HG02938 (cell line): Measurements from ENCODE around the gene PCOLCE2.
A peak's percentile ranks its signal among the peaks of the same experiment; 100 is the strongest.

Source experiments
- ATAC-seq: cut with Tn5 transposase; IDR thresholded peaks from one replicate; pipeline ENCODE4 v1.9.1; 2021; ENCODE audit warnings: mild to moderate bottlenecking, moderate library complexity; ENCODE audit not compliant: unreplicated experiment

The PCOLCE2 gene, protein sequence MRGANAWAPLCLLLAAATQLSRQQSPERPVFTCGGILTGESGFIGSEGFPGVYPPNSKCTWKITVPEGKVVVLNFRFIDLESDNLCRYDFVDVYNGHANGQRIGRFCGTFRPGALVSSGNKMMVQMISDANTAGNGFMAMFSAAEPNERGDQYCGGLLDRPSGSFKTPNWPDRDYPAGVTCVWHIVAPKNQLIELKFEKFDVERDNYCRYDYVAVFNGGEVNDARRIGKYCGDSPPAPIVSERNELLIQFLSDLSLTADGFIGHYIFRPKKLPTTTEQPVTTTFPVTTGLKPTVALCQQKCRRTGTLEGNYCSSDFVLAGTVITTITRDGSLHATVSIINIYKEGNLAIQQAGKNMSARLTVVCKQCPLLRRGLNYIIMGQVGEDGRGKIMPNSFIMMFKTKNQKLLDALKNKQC

DNA sequence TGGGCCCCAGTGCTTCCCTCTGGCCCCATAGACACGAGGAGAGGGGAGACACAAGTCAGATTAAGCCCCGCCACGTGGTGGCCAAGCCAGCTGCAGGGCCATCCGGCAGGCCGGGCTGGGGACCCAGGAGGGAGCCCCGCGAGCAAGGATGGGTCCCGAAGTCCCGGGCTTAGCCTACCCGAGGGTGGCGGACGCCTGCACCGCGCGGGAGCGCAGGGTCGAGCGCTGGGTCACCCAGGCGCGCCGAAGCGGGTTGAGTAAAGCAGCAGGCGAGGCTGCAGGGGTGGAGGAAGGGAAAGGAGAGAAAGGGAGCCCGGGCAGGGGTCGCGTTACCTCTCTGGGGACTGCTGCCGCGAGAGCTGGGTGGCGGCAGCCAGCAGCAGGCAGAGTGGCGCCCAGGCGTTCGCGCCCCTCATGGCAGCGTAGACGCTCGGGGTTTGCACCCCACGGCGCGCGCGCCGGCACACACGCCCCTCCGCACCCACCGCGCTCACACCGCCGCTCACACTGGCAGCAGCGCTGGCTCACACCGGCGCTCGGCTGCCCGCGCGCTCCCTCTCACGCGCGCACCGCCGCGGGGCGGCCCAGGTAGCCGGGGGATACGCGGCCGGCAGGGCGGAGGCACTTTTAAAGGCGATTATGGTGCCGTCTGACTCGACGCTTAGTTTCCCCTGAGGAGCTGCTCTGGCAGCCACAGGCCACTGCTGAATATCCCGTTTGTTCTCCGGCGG is at the start of gene PCOLCE2:
PCOLCE2 (minus strand) TSS at position 603 of the 731 bp plus-strand sequence; CDS start at position 416, 187 bp downstream.
- no peak for ATAC-seq

DNA sequence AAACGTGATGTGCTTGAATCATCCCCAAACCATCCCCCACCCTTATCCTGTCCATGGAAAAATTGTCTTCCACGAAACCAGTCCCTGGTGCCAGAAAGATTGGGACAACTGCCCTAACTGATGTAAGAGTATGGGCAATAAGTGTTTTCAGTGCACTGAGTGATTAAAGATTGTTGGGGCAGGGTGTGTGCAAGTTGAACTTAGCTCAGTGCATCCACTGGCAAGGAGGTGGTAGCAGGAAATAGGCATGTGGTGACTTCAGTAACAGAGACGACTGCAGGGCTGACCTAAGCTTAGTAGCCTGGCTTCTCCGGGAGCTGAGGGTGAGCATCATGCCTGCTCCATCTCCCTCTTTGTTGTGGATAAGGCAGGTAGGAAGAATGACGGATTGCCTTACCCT is 47.1 kb upstream of the PCOLCE2 start:
- no peak for ATAC-seq

DNA sequence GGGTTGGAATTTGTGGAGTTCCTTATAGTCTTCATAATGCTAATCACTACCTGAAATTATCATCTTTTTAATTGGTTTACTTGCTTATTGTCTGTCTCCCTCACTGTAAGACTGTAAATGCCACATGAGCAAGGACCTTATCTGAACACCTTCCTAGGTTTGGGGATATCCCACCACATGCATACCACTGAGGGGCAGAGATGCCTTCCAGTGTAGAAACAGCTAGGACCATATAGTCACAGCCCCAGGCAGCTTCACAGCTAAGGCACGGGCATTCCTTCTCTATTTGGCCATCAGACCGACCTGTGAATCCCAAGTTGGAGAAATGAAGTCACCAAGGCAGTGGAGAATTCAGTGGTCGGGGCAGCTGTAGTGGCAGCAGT is 46.0 kb upstream of the PCOLCE2 start:
- no peak for ATAC-seq

DNA sequence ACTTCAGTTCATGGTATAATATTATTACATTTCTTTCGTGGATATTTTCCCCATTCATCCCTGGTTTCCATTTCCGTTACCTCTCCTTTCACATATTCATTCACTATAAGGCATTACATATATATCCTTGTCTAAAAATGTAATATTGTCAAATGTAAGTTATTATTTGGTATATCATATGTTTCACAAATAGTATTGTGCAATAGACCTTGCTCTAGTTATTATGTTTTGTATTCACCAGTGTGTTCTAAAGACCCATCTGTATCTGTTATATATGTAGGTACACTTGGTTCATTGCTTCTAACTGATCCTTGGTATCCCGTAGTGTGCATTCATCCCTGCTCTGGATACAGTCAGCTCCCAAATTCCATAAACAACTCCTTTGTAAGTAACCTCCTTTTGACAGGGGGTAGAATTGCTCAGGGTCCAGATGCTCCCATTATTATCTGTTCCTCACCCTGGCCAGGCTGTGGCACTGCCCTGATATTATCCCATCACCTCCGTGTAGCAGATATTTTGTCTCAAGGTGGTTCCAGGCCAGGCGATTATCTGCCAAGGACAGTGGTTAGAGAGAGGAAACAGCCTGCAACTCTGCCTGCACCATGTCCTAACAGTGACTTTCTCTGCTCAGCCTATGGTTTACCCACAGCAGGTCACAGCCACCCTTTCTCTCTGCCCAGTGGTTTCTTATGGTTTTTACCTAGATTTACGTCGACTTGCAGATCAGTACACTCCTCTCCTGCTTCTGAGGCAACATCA is 45.4 kb upstream of the PCOLCE2 start:
- no peak for ATAC-seq

DNA sequence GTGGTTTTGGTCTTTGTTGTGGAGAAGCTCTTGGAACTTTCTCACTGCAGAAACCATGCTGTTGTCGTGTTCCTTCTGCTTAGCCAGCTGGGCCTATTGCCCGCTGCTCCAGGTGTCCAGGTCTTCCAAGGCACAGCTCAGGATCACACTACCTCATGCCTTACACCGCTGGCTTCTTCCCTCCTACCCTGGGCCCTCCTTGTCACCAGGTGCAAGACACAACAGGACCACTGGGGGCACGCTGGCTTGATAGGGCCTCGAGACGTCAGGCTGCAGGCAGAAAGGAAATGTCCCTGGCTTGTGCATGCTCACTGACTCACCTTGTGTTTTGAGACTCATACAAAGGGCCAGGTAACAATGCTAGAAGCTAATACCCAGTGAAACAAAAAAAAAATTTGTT is 42.3 kb upstream of the PCOLCE2 start:
- ATAC-seq = peak; percentile 94

DNA sequence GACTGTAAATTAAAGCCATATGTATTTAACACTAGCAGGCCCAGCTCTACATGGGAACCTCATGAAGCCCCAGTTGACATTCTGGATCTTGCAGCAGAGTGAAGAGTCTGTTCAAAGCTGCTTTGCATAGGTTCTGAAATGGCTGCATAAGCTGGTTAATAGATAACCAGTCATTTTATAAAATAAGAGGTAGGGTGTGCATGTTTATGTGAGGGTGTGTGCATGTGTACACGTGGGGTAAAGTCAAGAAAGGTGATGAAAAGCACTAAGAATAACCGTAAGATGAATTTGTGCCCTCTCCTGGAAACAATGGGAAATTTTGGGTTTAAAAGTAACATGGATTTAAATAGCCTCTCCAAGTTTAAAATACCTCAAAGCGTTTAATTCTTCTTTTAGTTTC is 41.6 kb upstream of the PCOLCE2 start:
- no peak for ATAC-seq

DNA sequence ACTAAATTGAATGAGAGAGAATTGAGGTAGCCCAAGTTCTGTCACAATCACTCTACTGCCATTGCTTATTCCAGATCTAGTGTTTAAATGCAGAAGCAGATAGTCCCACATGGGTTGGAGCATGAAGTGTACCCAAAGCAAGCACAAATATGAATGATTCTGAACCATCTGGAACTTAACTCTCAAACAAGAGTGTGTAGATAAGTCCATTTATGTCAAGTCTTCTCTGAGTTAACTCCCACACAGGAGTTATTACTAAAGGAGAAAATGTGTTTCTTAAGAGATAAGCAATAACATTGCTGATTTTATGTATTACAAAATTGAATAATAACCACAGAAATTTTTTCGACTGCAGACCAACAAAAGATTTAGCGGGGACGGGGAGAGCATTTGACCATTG is 41.0 kb upstream of the PCOLCE2 start:
- ATAC-seq = no peak

DNA sequence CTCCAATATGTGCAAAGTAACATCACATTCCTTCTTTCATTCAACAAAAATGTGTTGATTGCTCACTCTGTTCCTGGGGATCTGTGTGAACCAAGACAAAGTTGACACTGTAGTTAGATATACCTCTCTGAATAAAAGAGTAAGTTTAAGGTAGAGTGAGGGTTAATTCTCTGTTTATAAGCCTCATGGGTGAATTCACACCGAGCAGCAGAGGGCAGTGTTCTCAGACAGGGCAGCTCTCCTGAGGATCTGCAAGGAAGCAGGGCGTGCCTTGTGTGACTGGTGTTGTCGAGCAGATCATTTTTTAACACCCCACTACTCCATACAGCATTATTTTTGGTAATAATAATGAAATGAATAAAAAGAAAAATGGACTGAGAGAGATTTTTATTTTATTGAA is 40.2 kb upstream of the PCOLCE2 start:
- ATAC-seq = no peak

DNA sequence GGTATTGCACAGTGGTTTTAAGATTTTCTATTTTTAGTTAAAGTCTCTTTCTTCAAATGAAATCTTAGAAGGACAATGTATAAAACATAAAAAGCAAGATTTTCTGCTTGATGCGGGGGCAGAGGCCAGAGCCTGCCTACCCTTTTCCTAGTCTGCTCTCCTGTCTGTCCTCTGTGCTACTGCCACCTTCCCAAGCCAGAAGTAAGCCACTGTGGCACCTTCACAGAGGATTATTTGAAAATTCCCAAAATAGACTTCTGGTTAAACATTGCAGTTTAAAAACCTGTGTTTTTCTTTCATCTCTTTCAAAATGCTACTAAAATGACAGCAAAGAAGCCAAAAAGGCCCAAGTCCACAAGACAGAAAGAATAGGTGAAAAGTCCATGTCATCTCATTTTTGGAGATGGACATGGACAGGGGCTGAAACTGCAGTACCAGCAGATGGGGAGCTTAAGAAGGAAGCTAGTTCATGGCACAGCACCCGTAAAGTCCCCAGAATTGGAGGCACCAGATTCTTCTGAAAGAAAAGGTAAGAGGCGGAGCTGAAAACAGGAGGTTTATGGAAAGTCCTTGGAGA is 37.6 kb upstream of the PCOLCE2 start:
- no peak for ATAC-seq

DNA sequence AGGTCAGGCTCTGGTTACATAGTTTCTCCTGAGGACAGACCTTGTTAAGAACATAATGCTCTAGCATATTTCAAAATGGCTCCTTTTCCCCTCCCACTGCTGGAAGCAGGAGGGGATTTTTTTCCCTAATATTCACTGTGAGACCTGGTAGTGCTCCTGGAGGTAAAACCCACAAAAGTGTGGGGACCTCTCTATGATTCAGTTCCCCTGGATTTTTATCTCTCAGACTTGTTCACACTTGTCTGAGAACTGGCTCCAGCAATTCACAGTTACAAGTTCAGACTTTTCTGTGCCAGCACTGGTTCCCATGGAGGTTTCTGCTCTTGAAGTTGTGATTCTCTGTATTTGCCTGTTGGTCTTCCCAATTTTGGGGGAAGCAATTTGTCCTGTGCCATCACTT is 36.3 kb upstream of the PCOLCE2 start:
- ATAC-seq = no peak

DNA sequence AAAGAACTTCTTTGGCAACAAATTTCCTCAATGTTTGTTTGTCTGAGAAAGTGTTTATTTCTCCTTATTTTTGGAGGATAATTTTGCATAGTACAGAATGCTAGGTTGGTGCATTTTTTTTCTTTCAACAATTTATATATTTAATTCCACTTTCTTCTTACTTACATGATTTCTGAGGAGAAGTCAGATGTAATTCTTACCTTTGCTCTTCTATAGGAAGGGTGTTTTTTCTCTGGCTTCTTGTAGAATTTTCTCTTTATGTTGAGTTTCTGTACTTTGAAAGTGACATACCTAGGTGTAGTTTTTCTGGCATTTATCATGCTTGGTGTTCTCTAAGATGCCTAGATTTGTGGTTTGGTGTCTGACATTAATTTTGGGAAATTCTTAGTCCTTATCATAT is 34.8 kb upstream of the PCOLCE2 start:
- no peak for ATAC-seq

DNA sequence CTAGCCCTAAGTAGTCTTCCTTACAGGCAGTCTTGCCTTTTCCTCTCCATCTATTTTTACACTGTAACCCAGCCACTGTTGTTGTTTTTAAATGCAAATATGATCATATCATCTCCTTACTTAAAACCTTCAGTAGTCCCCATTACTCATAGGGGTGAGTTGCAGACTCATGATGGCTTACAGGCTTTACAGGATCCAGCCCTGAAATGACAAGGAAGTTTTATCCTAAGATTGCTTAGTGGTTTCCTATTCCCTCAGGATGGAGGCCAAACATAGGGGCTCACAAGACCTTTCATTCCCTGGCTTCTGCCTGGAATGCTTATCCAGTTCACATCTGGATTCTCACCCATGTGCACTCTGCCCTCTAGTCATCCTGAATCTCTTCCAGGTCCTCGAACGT is 27.7 kb upstream of the PCOLCE2 start:
- no peak for ATAC-seq

DNA sequence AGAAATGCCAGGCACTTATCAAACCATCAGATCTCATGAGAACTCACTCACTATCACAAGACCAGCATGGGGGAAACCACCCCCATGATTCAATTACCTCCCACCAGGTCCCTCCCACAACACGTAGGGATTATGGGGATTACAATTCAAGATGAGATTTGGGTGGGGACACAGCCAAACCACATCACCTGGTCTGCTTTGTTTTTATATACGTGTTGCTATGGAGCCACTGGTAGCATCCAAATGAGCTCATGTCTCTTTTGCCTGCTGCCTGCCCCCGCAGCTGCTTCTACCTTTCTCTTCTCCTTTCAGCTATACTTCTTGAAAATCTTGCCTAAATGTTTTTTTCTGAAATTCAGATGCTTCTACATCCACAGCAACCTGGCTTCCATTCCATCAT is 26.8 kb upstream of the PCOLCE2 start:
- ATAC-seq = no peak

DNA sequence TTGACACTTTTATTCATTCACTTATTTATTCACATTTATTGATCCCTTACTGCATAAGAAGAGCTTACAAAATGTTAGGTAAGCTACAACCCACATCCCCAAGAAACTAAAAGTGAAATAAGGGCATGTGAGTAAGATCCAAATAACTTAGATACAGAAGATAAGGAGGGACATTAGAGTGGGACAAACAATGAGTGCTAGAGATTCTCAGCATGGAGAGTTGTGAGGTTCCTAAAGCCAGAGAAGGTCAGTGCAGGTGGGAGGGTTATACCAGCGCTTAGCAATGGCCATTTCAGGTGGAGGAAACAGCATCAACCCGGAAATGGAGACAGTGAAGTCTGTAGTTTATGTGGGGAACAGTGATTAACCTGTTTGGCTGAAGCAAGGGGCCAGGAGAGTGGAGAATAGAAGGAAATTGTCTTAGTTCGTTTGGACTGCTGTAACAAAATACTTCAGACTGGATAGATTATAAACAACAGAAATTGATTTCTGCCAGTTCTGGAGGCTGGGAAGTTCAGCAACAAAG is 25.5 kb upstream of the PCOLCE2 start:
- no peak for ATAC-seq

DNA sequence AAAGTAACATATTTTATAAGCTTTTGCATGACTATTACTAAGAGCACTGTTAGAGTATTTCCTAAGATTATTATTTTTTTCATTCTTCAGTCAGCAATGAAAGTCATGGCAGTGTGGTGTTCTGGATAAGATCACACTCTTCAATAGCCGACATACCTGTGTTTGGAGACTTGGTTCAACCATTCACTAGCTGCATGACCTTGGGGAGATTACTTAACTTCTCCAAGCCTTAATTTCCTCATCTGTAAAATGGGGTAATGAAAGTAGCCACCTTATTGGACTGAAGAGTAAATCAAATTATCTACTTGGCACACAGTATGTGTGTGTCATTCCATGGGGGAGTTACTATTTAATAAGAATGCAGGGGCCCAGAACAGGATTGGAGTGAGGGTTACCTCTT is 24.5 kb upstream of the PCOLCE2 start:
- no peak for ATAC-seq

DNA sequence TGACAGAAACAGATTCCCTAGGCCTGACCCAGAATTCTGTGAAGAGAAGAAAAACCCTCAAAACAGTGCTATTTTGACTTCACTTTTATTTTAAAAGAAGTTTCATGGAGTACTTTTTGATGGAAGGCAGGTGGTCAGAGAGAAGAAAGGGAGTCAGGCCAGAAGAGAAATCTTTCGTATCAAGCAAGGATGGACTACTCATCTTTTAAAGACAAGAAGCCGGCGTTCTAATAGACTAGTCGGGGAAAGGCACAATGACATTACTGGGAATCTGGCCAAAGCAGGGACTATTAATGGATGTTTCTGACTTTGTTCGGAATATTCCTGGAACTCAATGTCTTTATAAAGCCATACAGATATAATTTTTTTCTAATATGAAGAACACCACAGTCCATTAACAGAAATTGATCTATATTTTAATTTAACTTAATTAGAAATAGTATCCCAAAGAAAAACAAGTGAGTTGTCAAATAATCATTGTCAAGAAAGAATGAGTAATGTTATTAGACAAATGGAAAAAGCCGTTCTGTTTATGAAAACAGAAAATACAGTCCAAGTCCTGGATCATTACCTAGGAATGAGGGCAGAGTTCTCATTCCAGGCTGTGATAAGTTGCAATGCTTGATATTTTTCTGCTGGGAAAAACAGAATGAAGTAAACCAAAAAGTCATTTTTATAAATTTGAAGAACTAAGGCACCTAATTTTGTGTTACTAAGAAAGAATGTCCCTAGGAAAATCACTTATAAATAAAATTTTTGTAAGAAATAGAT is 23.7 kb upstream of the PCOLCE2 start:
- no peak for ATAC-seq

DNA sequence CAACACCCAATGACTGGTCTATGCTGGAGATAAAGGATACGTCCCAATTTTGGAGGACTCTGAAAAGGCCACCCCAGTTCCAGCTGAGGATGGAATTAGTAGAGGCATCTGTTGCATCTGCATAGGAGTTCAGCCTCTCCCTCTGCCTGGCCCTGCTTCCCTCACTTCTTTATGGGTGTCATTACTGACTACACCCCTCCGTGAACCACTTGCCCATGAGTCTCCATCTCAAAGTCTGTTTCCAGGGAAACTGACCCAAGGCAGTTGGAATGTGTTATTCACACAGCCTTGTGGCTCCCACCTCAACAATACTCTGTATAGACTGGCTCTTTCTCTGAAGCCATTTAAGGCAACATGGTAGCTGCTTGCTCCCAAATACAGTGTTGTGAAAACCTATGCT is 21.4 kb upstream of the PCOLCE2 start:
- no peak for ATAC-seq

DNA sequence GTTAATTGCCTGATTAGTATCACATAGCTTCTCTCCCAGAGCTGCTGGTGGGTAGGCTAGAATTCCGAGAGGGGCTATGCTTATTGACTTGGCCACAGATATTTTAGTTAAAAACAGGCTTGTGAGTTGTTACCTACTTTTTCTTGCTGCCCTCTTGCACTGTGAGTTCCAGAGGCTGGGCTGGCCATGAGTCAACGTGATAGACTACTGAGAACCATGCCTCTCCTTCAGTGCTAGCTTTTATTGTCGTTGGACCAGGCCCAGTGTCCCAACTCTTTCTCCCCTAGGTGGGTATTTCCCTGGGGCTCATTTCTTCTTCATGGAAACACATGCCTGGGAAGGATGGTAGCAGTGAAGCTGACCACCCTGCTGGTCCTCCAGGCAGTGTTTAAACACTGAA is 20.4 kb upstream of the PCOLCE2 start:
- no peak for ATAC-seq

DNA sequence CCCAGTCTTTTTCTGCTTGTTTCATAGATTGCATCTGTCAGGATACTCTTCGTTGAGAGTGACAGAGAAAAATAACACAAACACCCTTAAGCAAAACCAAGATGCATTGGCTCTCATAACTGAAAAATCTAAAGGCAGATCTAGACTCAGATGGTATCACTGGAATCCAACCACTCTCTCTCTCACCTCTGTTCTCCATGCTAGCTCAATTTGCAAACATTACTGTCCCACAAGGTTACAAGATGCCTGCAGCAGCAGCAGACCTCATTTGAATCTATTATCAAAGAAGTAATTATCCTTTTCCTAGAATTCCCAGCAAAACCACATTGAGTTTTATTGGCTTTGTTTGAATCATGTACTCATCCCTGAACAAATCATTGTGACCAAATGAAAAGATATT is 19.1 kb upstream of the PCOLCE2 start:
- no peak for ATAC-seq

DNA sequence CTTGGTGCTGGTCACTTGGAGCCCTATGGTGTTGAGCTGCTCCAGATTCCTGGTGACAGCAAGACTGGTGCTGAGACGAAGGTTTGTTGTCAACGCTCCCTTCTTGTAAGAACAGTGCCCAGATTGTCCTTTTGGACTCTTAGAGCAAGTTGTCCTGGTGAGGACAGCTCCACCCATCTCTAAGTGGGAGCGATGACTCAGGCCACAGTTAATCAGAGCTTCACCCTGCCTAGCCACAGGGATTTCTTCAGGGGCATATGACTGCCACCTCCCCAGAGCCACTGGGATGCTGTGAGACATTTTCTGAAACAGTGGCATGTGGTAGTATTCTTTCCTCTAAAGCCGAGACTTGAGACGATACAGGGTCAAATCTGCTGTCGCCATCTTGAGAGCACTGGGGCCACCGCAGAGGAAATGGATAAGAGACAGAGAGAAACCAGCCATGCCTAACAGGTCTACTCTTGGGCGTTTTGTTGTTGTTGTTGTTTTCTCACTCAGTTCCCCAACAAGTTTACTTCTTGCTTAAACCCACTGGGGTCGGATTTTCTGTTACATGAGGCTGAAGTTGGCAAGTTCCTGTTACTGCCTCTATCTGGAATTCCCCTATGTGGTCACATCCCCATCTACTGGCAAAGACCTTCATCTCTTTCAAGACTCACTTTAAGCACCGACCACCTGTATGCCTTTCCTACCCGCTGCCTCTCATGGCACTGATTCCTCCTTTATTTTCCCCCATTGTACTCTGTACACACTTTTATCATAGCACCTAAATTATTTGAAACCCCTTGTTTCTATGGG is 16.0 kb upstream of the PCOLCE2 start:
- ATAC-seq = no peak
